ENCODE data around the gene ZNF639.
A peak's percentile ranks its signal among the peaks of the same experiment; 100 is the strongest.
"Not testable (repeated sequence)": the region's sequence is repeated elsewhere in the genome, so short reads cannot be mapped to it uniquely, and the experiment has no call there.

Gene ZNF639, protein sequence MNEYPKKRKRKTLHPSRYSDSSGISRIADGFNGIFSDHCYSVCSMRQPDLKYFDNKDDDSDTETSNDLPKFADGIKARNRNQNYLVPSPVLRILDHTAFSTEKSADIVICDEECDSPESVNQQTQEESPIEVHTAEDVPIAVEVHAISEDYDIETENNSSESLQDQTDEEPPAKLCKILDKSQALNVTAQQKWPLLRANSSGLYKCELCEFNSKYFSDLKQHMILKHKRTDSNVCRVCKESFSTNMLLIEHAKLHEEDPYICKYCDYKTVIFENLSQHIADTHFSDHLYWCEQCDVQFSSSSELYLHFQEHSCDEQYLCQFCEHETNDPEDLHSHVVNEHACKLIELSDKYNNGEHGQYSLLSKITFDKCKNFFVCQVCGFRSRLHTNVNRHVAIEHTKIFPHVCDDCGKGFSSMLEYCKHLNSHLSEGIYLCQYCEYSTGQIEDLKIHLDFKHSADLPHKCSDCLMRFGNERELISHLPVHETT

DNA sequence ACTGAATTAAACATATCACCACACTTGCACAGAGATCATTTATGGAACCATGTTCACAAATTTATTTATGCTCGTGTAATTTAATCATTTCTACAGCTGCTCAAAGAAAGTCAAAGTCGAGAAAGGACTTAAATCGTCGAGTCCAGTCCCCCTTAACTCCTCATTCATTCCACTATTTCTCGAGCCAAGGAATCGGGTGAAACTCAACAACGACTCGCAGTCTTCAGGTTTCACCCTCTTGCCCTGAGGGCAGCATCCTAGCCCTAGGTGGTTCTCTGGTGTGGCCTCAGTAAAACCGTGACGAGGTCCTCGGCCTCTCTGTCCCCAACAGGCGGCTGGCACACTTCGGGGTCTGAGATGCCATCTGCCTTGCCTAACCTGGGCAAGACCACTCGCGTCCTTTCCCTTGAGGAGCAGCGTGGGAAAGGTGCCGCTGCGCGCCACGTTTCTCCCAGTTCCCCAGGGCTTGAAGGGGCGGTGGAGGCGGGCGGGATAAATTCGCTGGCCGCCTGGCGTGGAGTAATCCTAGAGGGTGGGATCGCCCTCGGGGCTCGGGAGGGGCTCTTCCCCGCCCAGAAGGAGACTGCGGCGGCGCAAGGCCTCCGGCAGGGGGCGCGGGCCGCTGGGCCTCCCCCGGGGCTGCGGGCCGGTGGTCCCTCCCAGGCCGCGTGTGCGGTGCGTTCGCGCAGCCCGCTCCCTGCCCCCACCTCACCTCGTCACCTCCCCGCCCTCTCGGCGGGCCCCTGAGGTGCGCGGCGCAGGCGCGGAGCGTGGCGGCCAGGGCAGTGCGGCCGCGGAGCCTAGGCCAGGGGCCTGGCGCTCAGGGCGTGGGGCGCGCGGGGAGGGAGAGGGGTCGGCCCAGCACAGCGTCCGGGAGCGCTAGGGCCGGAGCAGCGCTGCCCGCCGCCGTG, at the start of gene ZNF639:
TSS of gene ZNF639 (plus strand) at position 746 of the 911 bp plus-strand sequence. CDS start 5,263 bp downstream, outside the sequence.
- DNase-seq, result peak; percentile 97

DNA sequence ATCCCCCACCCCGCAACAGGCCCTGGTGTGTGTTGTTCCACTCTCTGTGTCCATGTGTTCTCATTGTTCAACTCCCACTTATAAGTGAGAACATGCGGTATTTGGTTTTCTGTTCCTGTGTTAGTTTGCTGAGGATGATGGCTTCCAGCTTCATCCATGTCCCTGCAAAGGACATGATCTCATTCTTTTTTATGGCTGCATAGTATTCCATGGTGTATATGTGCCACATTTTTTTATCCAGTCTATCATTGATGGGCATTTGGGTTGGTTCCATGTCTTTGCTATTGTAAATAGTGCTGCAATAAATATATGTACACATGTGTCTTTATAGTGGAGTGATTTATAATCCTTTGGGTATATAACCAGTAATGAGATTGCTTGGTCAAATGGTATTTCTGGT, 48.4 kb upstream of the ZNF639 start:
- DNase-seq, result not testable (repeated sequence)

DNA sequence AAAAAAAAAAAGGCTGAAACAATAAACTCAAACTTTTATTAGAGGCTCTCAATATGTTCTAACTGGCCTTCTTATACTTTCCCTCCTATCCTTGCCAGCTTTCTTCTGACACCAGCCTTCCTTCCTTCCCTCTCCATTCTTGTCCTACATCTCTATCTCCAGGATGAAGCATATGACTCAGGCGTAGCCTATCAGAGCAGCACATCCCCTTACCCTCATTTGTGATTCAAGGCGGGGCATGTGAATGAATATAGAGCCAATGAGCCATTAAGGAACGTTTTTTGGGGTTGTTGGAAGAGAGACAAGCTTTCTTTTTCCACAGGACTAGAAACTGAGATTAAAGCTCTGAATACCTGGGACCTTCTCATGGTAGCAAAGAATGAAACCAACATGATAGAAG, 46.8 kb upstream of the ZNF639 start:
- no peak for DNase-seq

DNA sequence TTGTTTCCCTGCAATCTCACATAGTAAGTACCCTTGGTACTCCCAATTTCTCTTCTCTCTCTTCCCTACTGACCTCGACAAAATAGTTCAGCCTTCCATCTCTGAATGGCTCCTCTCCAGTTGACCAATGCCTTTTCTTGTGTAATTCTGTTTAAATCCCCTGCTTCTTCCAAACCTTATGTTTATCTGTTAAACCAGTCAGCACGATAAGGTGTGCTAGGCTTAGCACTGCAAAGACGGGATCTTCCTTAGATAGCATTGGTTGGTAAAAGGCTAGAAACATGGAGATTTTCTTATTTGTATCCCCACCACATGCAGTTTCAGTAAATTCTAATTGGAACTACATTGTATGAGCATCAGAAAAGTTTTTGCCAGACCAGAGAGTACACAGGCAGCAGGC, 46.1 kb upstream of the ZNF639 start:
- DNase-seq, result no peak

DNA sequence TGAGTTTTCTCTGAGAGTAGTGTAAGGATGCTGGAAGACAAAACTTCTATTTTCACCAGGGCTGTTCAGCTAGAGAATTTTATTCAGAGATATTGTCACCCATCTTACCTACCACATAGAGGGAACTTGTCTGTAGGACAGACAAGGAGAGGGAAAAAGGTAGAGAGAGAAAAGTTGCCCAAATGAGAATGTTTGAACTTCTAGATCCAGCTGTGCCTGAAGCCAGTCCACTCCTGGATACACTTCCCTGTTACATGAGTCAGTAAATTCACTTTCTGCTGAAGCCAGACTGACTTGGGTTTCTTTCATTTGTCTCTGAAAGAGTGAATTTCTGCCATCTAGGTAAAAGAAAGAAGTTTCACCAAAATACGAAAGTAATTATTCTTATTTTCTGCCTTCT, 44.7 kb upstream of the ZNF639 start:
- DNase-seq, result no peak

DNA sequence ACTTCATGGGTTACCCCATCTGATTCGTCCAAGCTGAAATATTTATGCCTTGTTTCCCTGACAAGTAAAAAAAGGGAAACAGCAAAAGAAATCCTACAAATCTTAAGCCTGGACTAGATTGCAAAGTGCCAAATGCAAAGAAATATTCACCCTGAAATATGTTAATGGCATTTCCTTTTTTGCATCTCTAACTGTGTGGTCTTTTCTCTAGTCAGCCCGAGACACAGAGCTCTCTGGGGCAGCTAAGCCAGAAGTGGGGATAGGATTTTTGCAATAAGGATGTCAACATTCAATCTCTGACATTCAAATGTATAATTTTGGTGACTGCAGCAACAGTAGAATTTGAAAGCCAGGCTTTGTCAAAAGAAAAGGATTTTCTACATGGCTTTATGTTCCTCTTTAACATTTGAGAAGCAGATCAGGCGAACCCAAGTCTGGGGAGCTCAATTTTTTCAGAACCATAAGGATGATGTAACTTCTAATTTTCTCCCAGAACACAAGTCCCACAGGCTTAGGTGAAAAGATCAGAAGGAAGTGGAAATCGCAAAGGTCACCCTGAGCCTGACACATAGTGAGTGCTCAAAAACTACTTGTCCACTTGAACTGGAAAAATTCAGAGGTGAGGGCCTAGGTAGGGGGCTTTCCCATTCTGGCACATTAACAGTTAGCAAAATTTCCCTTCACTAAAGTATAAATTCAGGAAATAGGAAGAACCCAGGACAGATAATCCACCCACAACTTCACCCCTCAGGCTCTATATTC, 43.7 kb upstream of the ZNF639 start:
- DNase-seq, result no peak

- no peak for DNase-seq
Observed at GRCh38 chr3:179279837-179280236, 43.0 kb upstream of the ZNF639 start.

- DNase-seq, result no peak
Observed at GRCh38 chr3:179281825-179282224, 41.0 kb upstream of the ZNF639 start.

DNA sequence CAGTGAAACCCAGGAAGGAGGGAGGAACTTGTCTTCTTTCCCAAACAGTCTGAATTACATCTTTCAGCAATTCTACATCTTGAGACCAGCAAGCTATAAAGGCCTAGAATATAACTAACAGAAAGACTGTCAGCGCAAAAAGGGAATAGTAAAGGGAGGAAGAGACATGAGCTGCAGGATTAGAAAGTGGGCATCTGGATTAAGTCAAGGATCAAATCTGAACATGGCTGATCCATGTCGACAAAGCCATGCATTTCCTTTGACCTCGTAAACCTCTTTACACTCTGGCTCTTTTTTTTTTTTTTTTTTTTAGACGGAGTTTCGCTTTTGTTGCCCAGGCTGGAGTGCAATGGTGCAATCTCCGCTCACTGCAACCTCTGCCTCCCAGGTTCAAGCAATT, 36.5 kb upstream of the ZNF639 start:
- no peak for DNase-seq

- DNase-seq, result no peak
Observed at GRCh38 chr3:179288845-179289244, 34.0 kb upstream of the ZNF639 start.

DNA sequence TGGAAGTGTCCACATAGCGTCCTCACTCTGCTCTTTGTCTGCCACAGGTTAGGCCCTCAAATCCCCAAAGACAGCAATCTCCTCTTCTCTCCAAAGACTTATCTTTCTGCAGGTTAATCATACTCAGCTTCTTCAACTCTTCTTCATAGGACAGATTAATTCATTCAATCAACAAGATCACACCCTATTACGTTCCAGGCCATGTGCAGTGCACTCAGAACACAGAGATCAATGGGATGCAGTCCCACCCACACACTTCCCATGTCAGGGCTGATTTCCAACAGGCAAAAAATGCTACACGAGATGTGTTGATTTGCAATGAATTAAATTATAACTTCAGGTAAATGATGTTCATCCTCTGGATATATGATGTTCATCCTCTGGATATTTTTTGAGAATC, 33.5 kb upstream of the ZNF639 start:
- DNase-seq, result no peak

GRCh38 chr3:179292450-179292849, 30.4 kb upstream of the ZNF639 start:
- DNase-seq, result peak; percentile 72

DNA sequence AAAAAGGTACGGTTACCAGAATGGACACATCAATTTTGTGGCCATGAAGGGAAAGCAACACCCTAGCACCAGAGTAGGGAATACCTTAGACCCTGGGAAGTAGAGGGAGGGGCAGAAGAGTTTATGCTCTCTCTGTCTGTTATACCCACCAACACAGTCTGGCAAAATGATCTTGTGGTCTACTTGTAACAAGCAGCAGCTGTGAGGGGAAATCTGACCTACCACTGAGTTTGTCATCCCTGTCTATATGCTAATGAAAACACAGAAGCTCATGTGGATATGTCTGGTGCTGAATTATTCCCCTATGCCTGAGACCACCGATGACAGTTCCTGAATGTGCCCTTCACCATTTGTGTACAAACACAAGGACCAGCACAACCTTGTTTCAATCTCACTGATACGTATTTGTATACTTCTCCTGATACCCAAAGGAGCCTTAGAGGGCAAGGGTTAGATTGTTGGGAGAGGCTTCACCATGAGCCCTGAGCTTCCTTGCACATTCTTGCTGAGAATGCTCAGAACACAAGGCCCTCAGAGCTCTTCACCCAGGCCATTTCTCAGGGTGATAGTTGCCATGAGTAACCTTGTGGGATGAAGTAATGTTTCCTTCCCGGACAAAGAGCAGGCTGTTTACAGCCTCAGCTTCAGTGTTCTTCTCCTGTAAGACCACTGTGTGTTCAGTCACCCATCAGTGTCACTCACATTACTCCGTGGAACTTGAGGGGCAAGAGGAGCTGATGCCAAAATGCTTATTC, 24.7 kb upstream of the ZNF639 start:
- DNase-seq, result no peak

- DNase-seq, result no peak
Observed at GRCh38 chr3:179299316-179299715, 23.5 kb upstream of the ZNF639 start.

- no peak for DNase-seq
Observed at GRCh38 chr3:179299999-179300613, 22.7 kb upstream of the ZNF639 start.

DNA sequence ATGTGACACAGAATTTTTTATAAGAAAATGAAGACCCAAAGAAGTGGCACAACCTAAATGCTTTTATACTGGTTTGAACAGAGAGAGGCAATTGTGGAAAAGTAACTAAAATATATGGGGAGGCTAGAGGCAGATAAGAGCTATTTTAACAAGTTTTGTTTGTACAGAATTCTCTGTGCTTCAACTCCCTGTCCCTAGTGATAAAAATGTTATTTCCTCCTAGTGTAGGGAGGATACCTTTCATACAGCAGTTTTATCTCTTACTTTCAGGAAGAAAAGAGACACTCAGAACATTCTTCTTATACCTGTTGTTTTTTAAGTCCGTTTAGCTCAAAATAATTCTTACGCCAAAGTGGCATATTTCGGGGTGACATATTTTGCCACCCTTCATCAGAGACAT, 21.2 kb upstream of the ZNF639 start:
- DNase-seq, result no peak

DNA sequence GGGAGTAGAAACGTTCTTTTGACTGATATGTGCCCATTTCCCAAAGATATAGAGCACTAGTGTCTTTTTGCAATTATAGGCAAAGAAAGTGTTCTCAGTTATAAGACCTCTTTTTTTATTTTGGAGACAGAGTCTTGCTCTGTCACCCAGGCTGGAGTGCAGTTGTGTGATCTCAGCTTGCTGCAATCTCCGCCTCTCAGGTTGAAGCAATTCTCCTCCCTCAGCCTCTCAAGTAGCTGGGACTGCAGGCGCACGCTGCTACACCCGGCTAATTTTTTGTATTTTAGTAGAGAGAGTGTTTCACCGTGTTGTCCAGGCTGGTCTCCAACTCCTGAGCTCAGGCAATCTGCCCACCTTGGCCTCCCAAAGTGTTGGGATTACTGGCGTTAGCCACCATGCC, 20.7 kb upstream of the ZNF639 start:
- DNase-seq, result no peak

- DNase-seq, result no peak
Observed at GRCh38 chr3:179304605-179305004, 18.2 kb upstream of the ZNF639 start.

DNA sequence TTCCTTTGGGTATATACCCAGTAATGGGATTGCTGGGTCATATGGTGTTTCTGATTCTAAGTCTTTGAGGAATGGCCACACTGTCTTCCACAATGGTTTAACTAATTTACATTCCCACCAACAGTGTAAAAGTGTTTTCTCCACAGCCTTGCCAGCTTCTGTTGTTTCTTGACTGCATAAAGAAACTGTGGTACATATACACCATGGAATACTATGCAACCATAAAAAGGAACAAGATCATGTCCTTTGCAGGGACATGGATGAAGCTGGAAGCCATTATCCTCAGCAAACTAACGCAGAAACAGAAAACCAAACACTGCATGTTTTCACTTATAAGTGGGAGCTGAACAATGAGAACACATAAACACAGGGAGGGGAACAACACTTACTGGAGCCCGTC, 15.5 kb upstream of the ZNF639 start:
- not testable (repeated sequence) for DNase-seq

DNA sequence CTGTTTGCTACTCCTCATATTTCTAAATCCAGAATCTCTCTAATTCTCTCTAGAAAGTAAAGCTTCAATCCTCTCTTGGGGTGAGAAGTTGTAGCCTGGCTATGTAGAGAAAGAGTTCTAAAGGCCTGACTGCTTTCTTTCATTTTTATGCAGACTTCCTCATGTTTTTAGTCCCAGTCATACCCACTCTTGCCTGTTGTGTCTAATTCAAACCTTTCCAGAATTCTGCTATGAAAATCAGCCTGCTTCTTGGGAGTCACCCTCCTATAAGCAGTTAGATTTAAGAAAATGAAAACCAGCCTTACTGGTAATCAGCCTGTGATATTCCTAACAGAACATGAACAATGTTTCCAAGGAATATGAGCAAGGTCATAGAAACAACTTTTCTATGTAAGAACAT, 14.8 kb upstream of the ZNF639 start:
- DNase-seq, result no peak

DNA sequence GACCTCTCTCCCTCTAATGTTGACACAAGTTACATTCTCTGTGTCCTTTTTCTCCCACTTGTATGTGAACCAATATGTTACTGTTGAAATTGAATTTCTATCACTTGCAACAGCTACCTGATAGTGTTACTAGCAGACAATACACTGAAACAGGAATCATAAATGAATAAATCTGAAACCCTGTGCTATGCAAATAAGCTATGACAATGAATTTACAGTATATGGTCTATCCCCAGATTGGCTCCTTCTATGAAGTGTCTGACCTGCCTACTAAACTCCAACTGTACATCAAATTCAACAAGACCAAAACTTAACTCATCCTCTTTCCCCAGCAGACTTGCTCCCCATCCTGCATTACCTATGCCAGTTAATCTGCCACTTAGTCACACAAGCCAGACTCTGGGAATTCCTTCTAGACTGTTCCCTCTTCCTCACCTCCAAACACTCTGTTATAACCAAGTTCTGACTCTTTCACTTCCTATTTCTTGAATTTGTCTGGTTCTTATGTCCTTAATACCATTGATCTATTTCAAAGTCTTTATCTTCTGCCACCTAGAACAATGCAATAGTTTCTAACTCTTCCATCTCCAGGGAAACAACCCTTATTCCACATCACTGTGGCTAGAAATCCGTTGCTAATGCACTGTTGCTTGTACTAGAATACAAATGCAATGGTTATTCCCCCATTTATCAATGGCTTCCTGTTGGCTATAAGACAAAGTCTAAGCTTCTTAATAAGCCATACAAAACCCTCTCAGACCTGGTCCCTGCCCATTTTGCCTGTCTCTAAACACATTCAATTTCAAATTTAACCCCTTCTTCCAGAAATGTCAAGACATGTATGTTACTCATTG, 13.4 kb upstream of the ZNF639 start:
- no peak for DNase-seq

Measured in NCI-H69 (cell line).